Measurements from ENCODE around the gene ITIH3. TPM values are rescaled to one million over a fixed set of nuclear protein-coding genes. Genes with fewer than 3 reads are reported as not detected.

The ITIH3 gene
- polyA plus RNA-seq, 1 donor = 1.2 TPM

- no peak for DNase-seq (ENCODE audit: low read depth)
Observed at GRCh38 chr3:52845691-52846431, 51.3 kb downstream of the ITIH3 start.

DNA sequence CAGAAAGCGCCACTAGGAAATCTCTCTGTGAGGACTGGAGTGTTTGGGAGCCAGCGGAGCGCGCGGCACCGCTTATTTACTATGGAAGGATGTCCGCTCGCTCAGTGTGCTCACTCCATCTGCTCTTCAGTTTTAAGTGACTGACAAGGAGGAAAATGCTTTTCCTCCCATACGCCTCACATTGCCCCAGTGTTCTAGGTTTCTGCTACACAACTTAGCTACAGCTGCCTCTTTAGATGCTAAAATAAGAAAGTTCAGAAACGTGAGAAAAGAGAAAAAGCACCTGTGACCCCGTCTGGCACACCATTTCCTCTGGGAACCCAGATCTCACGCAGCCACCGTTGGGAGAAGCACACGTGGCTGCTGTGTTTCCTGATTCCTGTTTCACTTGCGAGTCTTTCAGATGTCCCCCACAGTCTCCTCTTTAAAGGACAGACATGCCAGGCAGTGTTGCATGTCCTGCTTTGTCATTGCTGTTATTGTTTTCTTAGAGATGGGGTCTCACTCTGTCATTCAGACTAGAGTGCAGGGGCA, 51.9 kb downstream of the ITIH3 start:
- DNase-seq (ENCODE audit: low read depth) = no peak

DNA sequence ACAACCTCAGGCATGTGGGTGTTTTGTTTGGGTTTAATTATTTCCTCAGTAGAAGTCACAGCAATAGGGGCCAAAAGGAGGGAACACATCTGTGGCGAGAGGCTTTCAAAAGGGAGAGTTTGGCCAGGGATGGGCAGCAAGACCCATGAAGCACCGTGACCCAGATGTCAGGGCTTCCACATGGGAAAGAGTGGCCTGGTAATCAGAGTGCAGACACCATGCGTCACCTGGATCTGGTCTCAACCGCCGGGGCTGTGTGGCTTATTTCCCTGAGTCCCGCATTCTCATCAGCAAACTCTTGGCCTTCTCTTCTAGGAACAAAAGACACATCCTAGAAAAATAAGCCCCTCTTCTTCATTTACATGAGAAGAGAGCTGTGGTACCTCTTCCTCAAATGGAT, 52.6 kb downstream of the ITIH3 start:
- DNase-seq (ENCODE audit: low read depth) = no peak

DNA sequence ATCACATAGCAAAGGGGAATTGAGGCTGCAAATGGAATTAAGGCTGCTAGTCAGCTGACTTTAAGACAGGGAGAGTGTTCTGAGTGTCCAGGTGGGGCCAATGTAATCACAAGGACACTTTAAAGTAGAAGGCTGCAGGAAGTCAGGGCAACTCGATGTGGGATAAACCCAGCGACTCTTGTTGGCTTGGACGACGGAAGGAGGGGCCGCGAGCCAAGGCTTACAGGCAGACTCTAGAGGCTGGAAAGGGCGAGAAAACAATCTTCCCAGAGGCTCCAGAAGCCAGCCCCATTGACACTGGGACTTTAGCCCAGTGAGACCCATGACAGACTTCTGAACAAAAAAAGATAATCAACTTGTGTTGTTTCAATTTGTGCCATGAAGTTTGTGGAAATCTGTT, 53.1 kb downstream of the ITIH3 start:
- no peak for DNase-seq (ENCODE audit: low read depth)

- no peak for DNase-seq (ENCODE audit: low read depth)
Observed at GRCh38 chr3:52848617-52849016, 54.0 kb downstream of the ITIH3 start.

DNA sequence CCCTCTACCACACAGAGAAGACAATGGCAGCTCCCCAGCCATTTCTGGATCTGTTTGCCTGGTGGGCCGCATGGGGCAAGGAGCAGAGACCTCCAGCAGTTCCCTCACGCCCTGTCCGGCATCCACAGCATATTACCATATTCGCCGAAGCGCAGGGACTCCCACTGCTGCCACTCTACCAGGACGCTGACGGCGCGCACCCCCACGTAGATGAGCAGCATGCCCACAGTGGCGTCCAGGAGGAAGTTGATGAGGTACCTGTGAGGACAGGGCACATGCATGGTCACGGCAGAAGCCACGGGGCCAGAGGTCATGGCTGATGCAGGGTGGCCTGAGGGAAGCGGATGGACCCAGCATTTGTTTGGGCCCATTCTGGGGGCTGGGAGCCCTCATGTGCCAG, 55.1 kb downstream of the ITIH3 start:
- DNase-seq (ENCODE audit: low read depth) = no peak

- DNase-seq (ENCODE audit: low read depth) = no peak
Observed at GRCh38 chr3:52851348-52851747, 56.8 kb downstream of the ITIH3 start.

- DNase-seq (ENCODE audit: low read depth) = no peak
Observed at GRCh38 chr3:52852419-52852818, 57.8 kb downstream of the ITIH3 start.

DNA sequence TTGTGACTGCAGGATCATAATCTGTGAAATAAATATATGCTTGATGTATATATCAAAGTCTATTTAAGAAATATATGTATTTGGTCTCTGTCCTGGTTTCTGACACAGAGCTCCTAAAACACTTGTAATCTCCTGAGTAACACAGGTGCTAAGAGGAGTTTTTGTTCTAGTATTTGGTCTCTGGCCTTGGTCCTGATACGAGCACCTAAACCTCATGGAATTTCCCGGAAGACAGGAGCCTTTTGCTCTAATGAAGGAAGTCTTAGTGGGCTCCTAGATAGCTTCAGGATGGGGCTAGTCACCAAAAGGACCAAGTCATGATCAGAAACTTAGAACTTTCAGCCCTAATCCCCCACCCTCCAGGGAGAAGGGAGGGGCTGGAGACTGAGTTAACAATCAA, 59.4 kb downstream of the ITIH3 start:
- DNase-seq (ENCODE audit: low read depth) = no peak

DNA sequence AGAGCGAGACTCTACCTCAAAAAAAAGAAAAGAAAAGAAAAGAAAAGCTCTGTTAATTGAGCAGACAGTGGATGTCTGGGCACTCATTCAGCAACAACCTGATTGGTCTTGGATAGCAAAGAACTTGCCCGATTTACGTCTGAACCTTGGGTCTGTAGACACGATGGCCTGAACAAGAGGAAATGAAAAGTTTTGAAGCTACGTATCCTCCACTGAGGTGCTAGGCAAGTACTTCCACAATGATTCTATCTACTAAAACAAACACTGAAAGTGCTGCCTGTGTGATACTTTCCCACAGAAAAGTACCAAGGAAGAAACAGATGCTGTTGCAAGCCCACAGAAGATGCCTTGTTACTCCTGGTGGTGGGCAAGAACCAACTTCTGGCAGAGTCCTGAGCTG, 62.1 kb downstream of the ITIH3 start:
- no peak for DNase-seq (ENCODE audit: low read depth)

GRCh38 chr3:52857133-52857532, 62.5 kb downstream of the ITIH3 start:
- DNase-seq (ENCODE audit: low read depth) = no peak

DNA sequence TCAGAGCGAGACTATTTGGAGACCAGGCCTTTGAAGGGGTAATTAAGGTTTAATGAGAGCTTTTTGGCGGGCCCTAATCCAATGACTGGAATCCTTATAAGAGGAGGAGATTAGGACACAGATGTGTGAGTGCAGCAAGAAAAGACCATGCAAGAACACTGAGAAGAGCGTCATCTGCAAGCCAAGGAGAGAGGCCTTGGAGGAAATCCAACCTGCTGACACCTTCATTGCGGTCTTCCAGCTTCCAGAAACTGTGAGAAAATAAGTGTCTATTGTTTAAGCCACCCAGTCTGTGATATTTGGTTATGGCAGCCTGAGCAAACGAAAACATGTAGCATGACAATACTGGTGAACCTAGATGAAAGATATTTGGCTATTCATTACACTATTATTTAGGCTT, 63.3 kb downstream of the ITIH3 start:
- DNase-seq (ENCODE audit: low read depth) = no peak

Other genes starting within 250 kb of the ITIH3 start
- gene PBRM1, start 108.9 kb upstream of the ITIH3 start, polyA plus RNA-seq (ENCODE audit: insufficient read length) = 46.8 TPM
- gene GNL3, start 108.8 kb upstream of the ITIH3 start, polyA plus RNA-seq (ENCODE audit: insufficient read length) = 86.8 TPM
- 63.7 TPM for gene GLT8D1, start 89.0 kb upstream of the ITIH3 start, polyA plus RNA-seq (ENCODE audit: insufficient read length)
- gene SPCS1, start 88.7 kb upstream of the ITIH3 start, polyA plus RNA-seq (ENCODE audit: insufficient read length) = 76.5 TPM
- gene NEK4, start 23.9 kb upstream of the ITIH3 start, polyA plus RNA-seq (ENCODE audit: insufficient read length) = 9.9 TPM
- gene ITIH1, start 17.2 kb upstream of the ITIH3 start, polyA plus RNA-seq (ENCODE audit: insufficient read length) = not detected
- gene ITIH4, start 35.9 kb downstream of the ITIH3 start, polyA plus RNA-seq (ENCODE audit: insufficient read length) = 32.4 TPM
- 169 TPM for gene MUSTN1, start 40.2 kb downstream of the ITIH3 start, polyA plus RNA-seq (ENCODE audit: insufficient read length)
- gene STIMATE, start 102.8 kb downstream of the ITIH3 start, polyA plus RNA-seq (ENCODE audit: insufficient read length) = 7.0 TPM

Measured in forelimb muscle (tissue), 1 donor.